Measurements from ENCODE around the gene ST7L. TPM values are rescaled to one million over a fixed set of nuclear protein-coding genes. Genes with fewer than 3 reads are reported as not detected.

Gene ST7L
- total RNA-seq, 1 experiment from 2014 or later = 18.0 TPM

DNA sequence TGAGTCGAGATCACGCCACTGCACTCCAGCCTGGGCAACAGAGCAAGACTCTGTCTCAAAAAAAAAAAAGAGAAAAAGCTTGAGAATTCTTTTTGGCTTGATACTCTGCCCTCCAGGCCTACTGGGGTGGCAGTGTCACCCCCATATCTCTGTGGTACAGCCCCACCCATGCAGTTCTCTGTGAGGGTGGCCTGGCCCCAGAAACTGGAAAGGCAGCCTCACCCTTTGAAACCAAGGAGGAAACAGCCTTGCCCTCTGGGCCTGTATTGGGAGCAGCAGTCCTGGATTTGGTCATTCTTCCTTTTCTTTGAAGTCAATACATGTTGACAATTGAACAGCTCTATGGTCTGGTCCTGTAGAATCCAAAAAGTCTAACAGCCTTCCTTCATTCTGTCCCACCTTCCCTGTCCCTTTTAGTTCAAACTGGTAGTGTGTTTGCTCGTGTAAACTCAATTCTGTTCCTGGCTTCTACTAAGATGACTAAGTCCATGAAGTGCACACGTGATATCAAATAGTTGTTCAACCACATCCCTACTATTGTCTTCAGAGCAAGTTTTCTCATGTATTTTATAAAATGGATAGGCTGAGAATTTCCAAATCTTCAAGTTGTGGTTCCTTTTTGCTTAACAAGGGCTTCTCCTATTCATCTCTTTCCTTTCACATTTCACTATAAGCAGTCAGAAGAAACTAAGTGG lies 13.2 kb downstream of the ST7L start (continued):
- no peak for TF ChIP-seq ZNF138 (CRISPR knock-in tag; conservative IDR thresholded peaks at IDR 0.05)
- no peak for TF ChIP-seq TCF7 (CRISPR knock-in tag; IDR thresholded peaks at IDR 0.05; ENCODE audit: low read depth)

DNA sequence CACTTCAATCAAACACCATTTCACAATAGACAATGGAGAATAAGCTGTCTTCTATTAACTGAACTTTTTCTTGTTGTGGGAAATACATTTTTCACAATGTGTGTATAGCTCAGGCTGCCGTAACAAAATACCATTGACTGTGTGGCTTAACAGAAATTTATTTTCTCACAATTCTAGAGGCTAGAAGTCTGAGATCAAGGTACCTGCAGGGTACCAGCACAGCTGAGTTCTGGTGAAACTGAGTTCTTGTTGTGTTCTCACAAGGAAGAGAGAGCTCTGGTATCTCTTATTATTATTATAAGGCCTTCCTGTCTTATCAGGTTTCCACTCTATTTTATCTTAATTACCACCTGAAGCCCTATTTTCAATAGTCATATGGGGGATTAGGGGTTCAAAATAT lies 15.4 kb downstream of the ST7L start:
- POLR2A ChIA-PET = no interaction called here
- H3K36me3 Mint-ChIP-seq = peaks cover 37% of the 10 kb centered on the region
- H3K27ac Mint-ChIP-seq = no peak overlapping the region

GRCh38 chr1:112603012-112603411 lies 15.9 kb downstream of the ST7L start:
- ATAC-seq = no peak
- no peak for DNase-seq (ENCODE audit: low spot score)
- H3K27me3 Mint-ChIP-seq (ENCODE audit: low read depth) = no peaks in the 10 kb centered on the region
- no peak overlapping the region for H3K4me3 Mint-ChIP-seq
- no peak for TF ChIP-seq CREB1 (CRISPR knock-in tag; IDR thresholded peaks at IDR 0.05)
- TF ChIP-seq ATF2 (CRISPR knock-in tag; IDR thresholded peaks at IDR 0.05; ENCODE audit: borderline replicate concordance, low read depth) = no peak
- no peak for TF ChIP-seq NR2C2 (CRISPR knock-in tag; IDR thresholded peaks at IDR 0.05)
- TF ChIP-seq NFE2L1 (CRISPR knock-in tag; IDR thresholded peaks at IDR 0.05) = no peak
- TF ChIP-seq ZBTB21 (CRISPR knock-in tag; IDR thresholded peaks at IDR 0.05; ENCODE audit: borderline replicate concordance) = no peak
- TF ChIP-seq JUN (CRISPR knock-in tag; IDR thresholded peaks at IDR 0.05) = no peak
- no peaks in the 10 kb centered on the region for H3K4me1 Mint-ChIP-seq
- no peaks in the 10 kb centered on the region for H3K9me3 Mint-ChIP-seq
- H3K27ac Mint-ChIP-seq = no peak overlapping the region
- peaks cover 31% of the 10 kb centered on the region for H3K36me3 Mint-ChIP-seq
- CTCF ChIA-PET = no interaction called here
- POLR2A ChIA-PET = interaction anchor here (0.7 kb wide), 1 partner anchor 321 kb away, joined by 5 read pairs; no protein-coding TSS in a partner anchor

More for the DNA sequence above, 15.4 kb downstream of the ST7L start:
- no peak overlapping the region for H3K4me3 Mint-ChIP-seq
- no peak for ATAC-seq
- H3K27me3 Mint-ChIP-seq (ENCODE audit: low read depth) = no peaks in the 10 kb centered on the region
- H3K4me1 Mint-ChIP-seq = no peaks in the 10 kb centered on the region
- no peaks in the 10 kb centered on the region for H3K9me3 Mint-ChIP-seq
- CTCF ChIA-PET = no interaction called here
- DNase-seq (ENCODE audit: low spot score) = no peak
- TF ChIP-seq SOX15 (CRISPR knock-in tag; IDR thresholded peaks at IDR 0.05) (no peak), JUN (CRISPR knock-in tag; IDR thresholded peaks at IDR 0.05) (no peak), NR2C2 (CRISPR knock-in tag; IDR thresholded peaks at IDR 0.05) (no peak), ATF2 (CRISPR knock-in tag; IDR thresholded peaks at IDR 0.05; ENCODE audit: borderline replicate concordance, low read depth) (no peak), CBFB (CRISPR knock-in tag; IDR thresholded peaks at IDR 0.05; ENCODE audit: low read depth) (no peak), ZNF232 (CRISPR knock-in tag; IDR thresholded peaks at IDR 0.05) (no peak), TEAD4 (CRISPR knock-in tag; IDR thresholded peaks at IDR 0.05) (no peak), ESRRA (CRISPR knock-in tag; IDR thresholded peaks at IDR 0.05; ENCODE audit: borderline replicate concordance) (no peak), PRRX2 (CRISPR knock-in tag; IDR thresholded peaks at IDR 0.05) (no peak)
- TF ChIP-seq, protein P1, sequence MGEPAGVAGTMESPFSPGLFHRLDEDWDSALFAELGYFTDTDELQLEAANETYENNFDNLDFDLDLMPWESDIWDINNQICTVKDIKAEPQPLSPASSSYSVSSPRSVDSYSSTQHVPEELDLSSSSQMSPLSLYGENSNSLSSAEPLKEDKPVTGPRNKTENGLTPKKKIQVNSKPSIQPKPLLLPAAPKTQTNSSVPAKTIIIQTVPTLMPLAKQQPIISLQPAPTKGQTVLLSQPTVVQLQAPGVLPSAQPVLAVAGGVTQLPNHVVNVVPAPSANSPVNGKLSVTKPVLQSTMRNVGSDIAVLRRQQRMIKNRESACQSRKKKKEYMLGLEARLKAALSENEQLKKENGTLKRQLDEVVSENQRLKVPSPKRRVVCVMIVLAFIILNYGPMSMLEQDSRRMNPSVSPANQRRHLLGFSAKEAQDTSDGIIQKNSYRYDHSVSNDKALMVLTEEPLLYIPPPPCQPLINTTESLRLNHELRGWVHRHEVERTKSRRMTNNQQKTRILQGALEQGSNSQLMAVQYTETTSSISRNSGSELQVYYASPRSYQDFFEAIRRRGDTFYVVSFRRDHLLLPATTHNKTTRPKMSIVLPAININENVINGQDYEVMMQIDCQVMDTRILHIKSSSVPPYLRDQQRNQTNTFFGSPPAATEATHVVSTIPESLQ (CRISPR knock-in tag; IDR thresholded peaks at IDR 0.05) = no peak
- TF ChIP-seq, protein P2, sequence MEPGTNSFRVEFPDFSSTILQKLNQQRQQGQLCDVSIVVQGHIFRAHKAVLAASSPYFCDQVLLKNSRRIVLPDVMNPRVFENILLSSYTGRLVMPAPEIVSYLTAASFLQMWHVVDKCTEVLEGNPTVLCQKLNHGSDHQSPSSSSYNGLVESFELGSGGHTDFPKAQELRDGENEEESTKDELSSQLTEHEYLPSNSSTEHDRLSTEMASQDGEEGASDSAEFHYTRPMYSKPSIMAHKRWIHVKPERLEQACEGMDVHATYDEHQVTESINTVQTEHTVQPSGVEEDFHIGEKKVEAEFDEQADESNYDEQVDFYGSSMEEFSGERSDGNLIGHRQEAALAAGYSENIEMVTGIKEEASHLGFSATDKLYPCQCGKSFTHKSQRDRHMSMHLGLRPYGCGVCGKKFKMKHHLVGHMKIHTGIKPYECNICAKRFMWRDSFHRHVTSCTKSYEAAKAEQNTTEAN (CRISPR knock-in tag; IDR thresholded peaks at IDR 0.05) = no peak

All from WTC11 (cell line).